OCI-LY7 (cell line): ENCODE measurements around the gene PLCL2.

ENCODE experiments used
- CTCF ChIP-seq: fragments of 200-600 bp; sonication (generic); conservative IDR thresholded peaks from 2 replicates; pipeline ENCODE4 v1.5.1; 2014; ENCODE audit warnings: mild to moderate bottlenecking, antibody characterized with exemption, low read length, moderate library complexity, mixed read lengths
- EZH2phosphoT487 ChIP-seq: fragments of 200-600 bp; sonication (generic); IDR thresholded peaks from 2 replicates; pipeline ENCODE4 v1.6.1; 2018; ENCODE audit warnings: low read depth, borderline replicate concordance, mild to moderate bottlenecking, mixed run types, antibody characterized with exemption, low read length, moderate library complexity, mixed read lengths

- TF ChIP-seq CTCF = no peak
- TF ChIP-seq EZH2phosphoT487 = no peak
Observed at GRCh38 chr3:17137321-17137826, 252.6 kb downstream of the PLCL2 start.
